Prostate gland (tissue), 2 donors: ENCODE measurements around the gene ARHGAP45.

Source experiments
- CTCF ChIP-seq, 4 experiments: fragments of 200-600 bp in 2 of 4; fragments of 450-650 bp in 2 of 4; sonication (generic) in 2 of 4; IDR thresholded peaks; 1 replicate in 3 of 4; 2 replicates in 1 of 4; pipeline ENCODE4 v1.5.1; 2016 to 2019; ENCODE audit warnings: antibody characterized with exemption in 4 of 4, mild to moderate bottlenecking in 2 of 4, moderate library complexity in 2 of 4
- POLR2A ChIP-seq: fragments of 450-650 bp; IDR thresholded peaks from one replicate; pipeline ENCODE4 v1.6.1; 2016; ENCODE audit warnings: antibody characterized with exemption, mild to moderate bottlenecking
- POLR2AphosphoS5 ChIP-seq: sonication (generic); formaldehyde crosslinking; IDR thresholded peaks from one replicate; pipeline ENCODE4 v1.6.1; 2017; ENCODE audit warnings: antibody characterized with exemption

- no peak for TF ChIP-seq CTCF (IDR thresholded peaks at IDR 0.05)
- TF ChIP-seq POLR2A = no peak
- TF ChIP-seq POLR2AphosphoS5 = no peak
Observed at GRCh38 chr19:1128106-1128505, 61.1 kb downstream of the ARHGAP45 start.
